NCI-H510A treated with DMSO at 0.1 percent for 48 hours (cell line): ENCODE data around the gene KANSL1.

Source experiments
- DNase-seq: peaks from one replicate; lab custom pipeline; 2025; lab: John Stamatoyannopoulos, UW

KANSL1 gene

GRCh38 chr17:46039592-46040186 lies 153.5 kb downstream of the KANSL1 start:
- no peak for DNase-seq

GRCh38 chr17:46038937-46039336 lies 154.3 kb downstream of the KANSL1 start:
- DNase-seq = no peak

GRCh38 chr17:46038414-46038813 lies 154.8 kb downstream of the KANSL1 start:
- no peak for DNase-seq

GRCh38 chr17:46037722-46038255 lies 155.4 kb downstream of the KANSL1 start:
- DNase-seq = no peak

- DNase-seq = no peak
Measured at GRCh38 chr17:46036491-46036890, 156.7 kb downstream of the KANSL1 start.

GRCh38 chr17:46035112-46035818 lies 158.0 kb downstream of the KANSL1 start:
- no peak for DNase-seq

- DNase-seq = no peak
Measured at GRCh38 chr17:46033392-46033791, 159.8 kb downstream of the KANSL1 start.

GRCh38 chr17:46032909-46033308 lies 160.3 kb downstream of the KANSL1 start:
- DNase-seq = no peak

- no peak for DNase-seq
Measured at GRCh38 chr17:46031920-46032319, 161.3 kb downstream of the KANSL1 start.

- no peak for DNase-seq
Measured at GRCh38 chr17:46031440-46031839, 161.8 kb downstream of the KANSL1 start.

- DNase-seq = no peak
Measured at GRCh38 chr17:46030752-46031151, 162.5 kb downstream of the KANSL1 start.

GRCh38 chr17:46029627-46030026 lies 163.6 kb downstream of the KANSL1 start:
- no peak for DNase-seq

- no peak for DNase-seq
Measured at GRCh38 chr17:46028981-46029565, 164.2 kb downstream of the KANSL1 start.

GRCh38 chr17:46028374-46028773 lies 164.9 kb downstream of the KANSL1 start:
- DNase-seq = no peak

GRCh38 chr17:46027976-46028325 lies 165.3 kb downstream of the KANSL1 start:
- no peak for DNase-seq

- DNase-seq = no peak
Measured at GRCh38 chr17:46027048-46027975, 165.9 kb downstream of the KANSL1 start.

- DNase-seq = no peak
Measured at GRCh38 chr17:46026166-46027047, 166.8 kb downstream of the KANSL1 start.

- DNase-seq = no peak
Measured at GRCh38 chr17:46025510-46026165, 167.6 kb downstream of the KANSL1 start.

- no peak for DNase-seq
Measured at GRCh38 chr17:46025060-46025459, 168.2 kb downstream of the KANSL1 start.

- no peak for DNase-seq
Measured at GRCh38 chr17:46024590-46024989, 168.6 kb downstream of the KANSL1 start.
